Liver (tissue), 2 donors: ENCODE measurements around the gene GIMAP1.

Experiments used
- TF ChIP-seq, protein P1 (sequence below): fragments of 150-350 bp; IDR thresholded peaks from 2 replicates; pipeline ENCODE4 v1.5.1; 2017; ENCODE audit warnings: improper control_type of control experiment, low read depth, low read length; ENCODE audit not compliant: missing input control
- TF ChIP-seq, protein P2 (sequence below): IDR thresholded peaks from 2 replicates; pipeline ENCODE4 v1.6.1; 2016; ENCODE audit warnings: antibody characterized with exemption, mild to moderate bottlenecking
- donor health status: healthy.

DNA sequence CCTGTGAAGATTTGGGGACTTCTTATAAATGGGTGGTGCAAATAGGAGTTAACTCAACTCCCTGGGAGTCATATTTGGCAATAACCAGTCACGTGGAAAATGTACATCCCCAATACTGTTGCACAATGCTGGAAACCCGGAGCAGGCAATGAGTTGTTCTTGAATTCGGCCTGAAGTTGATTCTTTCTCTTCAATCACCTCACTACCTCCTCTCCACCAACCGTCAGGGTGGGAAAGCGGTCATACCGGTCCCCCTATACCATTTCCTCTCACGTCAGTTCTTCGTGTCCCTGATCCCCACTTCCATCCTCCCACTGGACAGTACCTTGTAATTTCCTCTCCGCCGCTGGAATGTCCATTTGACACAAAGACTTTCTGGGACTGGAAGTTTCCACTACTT, 23.6 kb downstream of the GIMAP1 start:
- TF ChIP-seq, protein P1, sequence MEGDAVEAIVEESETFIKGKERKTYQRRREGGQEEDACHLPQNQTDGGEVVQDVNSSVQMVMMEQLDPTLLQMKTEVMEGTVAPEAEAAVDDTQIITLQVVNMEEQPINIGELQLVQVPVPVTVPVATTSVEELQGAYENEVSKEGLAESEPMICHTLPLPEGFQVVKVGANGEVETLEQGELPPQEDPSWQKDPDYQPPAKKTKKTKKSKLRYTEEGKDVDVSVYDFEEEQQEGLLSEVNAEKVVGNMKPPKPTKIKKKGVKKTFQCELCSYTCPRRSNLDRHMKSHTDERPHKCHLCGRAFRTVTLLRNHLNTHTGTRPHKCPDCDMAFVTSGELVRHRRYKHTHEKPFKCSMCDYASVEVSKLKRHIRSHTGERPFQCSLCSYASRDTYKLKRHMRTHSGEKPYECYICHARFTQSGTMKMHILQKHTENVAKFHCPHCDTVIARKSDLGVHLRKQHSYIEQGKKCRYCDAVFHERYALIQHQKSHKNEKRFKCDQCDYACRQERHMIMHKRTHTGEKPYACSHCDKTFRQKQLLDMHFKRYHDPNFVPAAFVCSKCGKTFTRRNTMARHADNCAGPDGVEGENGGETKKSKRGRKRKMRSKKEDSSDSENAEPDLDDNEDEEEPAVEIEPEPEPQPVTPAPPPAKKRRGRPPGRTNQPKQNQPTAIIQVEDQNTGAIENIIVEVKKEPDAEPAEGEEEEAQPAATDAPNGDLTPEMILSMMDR: no peak
- TF ChIP-seq, protein P2, sequence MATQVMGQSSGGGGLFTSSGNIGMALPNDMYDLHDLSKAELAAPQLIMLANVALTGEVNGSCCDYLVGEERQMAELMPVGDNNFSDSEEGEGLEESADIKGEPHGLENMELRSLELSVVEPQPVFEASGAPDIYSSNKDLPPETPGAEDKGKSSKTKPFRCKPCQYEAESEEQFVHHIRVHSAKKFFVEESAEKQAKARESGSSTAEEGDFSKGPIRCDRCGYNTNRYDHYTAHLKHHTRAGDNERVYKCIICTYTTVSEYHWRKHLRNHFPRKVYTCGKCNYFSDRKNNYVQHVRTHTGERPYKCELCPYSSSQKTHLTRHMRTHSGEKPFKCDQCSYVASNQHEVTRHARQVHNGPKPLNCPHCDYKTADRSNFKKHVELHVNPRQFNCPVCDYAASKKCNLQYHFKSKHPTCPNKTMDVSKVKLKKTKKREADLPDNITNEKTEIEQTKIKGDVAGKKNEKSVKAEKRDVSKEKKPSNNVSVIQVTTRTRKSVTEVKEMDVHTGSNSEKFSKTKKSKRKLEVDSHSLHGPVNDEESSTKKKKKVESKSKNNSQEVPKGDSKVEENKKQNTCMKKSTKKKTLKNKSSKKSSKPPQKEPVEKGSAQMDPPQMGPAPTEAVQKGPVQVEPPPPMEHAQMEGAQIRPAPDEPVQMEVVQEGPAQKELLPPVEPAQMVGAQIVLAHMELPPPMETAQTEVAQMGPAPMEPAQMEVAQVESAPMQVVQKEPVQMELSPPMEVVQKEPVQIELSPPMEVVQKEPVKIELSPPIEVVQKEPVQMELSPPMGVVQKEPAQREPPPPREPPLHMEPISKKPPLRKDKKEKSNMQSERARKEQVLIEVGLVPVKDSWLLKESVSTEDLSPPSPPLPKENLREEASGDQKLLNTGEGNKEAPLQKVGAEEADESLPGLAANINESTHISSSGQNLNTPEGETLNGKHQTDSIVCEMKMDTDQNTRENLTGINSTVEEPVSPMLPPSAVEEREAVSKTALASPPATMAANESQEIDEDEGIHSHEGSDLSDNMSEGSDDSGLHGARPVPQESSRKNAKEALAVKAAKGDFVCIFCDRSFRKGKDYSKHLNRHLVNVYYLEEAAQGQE: peak; percentile 9
